Natural killer cell treated with Interleukin-12 subunit alpha and Interleukin-12 subunit beta and Interleukin-15 and Interleukin-18, amount 100 ng/mL, for 72 hours (primary cell): Measurements from ENCODE around the gene METRNL. TPM values are rescaled to one million over a fixed set of nuclear protein-coding genes. Genes with fewer than 3 reads are reported as not detected.
A peak's percentile ranks its signal among the peaks of the same experiment; 100 is the strongest.
"Not testable (repeated sequence)": the region's sequence is repeated elsewhere in the genome, so short reads cannot be mapped to it uniquely, and the experiment has no call there.

Source experiments
- ATAC-seq, 2 donors: fragments of 150-1000 bp; cut with Tn5 transposase in 1 of 2; sonication (Bioruptor Pico), chemical (Tn5 transposase) in 1 of 2; 2 replicates each; pipeline ENCODE4 v1.10.0; 2021
- DNase-seq: peaks from one replicate; pipeline ENCODE4 v3.0.0; 2022; ENCODE audit warnings: low spot score
- H3K27ac Mint-ChIP-seq, 2 donors: 1 replicate in 1 of 2; 2 replicates in 1 of 2; pipeline ENCODE4 v1.8.0; 2022; ENCODE audit warnings: mixed read lengths in 2 of 2, mild to moderate bottlenecking in 1 of 2, moderate library complexity in 1 of 2
- H3K27me3 Mint-ChIP-seq, 2 donors: 1 replicate in 1 of 2; 2 replicates in 1 of 2; pipeline ENCODE4 v1.8.0; 2022; ENCODE audit warnings: mixed read lengths in 2 of 2
- H3K36me3 Mint-ChIP-seq: one replicate; pipeline ENCODE4 v1.8.0; 2022; ENCODE audit warnings: mixed read lengths
- H3K4me1 Mint-ChIP-seq, 2 donors: 1 replicate in 1 of 2; 2 replicates in 1 of 2; pipeline ENCODE4 v1.8.0; 2022; ENCODE audit warnings: low read depth in 2 of 2, mixed read lengths in 2 of 2, mild to moderate bottlenecking in 1 of 2
- H3K4me3 Mint-ChIP-seq: one replicate; pipeline ENCODE4 v1.8.0; 2022; ENCODE audit warnings: mixed read lengths
- H3K9me3 Mint-ChIP-seq: 2 replicates; pipeline ENCODE4 v1.8.0; 2022; ENCODE audit warnings: mixed read lengths
- total RNA-seq, 2 donors: library from RNA; stranded (reverse); gene quantifications; one replicate each; pipeline ENCODE4 v1.2.3, GENCODE V29; 2022

METRNL gene
- total RNA-seq, 2 donors from 2014 or later, result 179 to 208 TPM

DNA sequence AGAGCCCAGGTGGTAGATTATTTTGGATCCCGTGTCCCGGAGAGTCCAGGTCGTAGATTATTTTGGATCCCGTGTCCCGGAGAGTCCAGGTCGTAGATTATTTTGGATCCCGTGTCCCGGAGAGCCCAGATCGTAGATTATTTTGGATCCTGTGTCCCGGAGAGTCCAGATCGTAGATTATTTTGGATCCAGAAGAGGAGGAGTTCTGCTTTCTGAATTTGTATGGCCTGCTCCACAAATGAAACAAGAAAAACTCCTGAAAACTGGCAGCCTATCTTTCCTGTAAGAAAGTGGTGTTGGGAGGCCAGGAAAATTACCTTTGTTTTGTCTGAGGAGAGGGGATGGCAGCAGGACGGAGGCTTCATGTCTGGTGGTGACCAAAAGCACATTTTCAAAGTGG is 42.1 kb downstream of the METRNL start:
- not testable (repeated sequence) for H3K9me3 Mint-ChIP-seq, DNase-seq, ATAC-seq, H3K36me3 Mint-ChIP-seq, H3K4me3 Mint-ChIP-seq
- Mint-ChIP-seq H3K27me3 (peaks cover 39 to 48% of the 10 kb centered on the region in 2 donors), H3K4me1 (peaks cover 37 to 47% of the 10 kb centered on the region in 2 donors), H3K27ac (peak overlapping the region in 1 of 2 donors; percentile 38)

DNA sequence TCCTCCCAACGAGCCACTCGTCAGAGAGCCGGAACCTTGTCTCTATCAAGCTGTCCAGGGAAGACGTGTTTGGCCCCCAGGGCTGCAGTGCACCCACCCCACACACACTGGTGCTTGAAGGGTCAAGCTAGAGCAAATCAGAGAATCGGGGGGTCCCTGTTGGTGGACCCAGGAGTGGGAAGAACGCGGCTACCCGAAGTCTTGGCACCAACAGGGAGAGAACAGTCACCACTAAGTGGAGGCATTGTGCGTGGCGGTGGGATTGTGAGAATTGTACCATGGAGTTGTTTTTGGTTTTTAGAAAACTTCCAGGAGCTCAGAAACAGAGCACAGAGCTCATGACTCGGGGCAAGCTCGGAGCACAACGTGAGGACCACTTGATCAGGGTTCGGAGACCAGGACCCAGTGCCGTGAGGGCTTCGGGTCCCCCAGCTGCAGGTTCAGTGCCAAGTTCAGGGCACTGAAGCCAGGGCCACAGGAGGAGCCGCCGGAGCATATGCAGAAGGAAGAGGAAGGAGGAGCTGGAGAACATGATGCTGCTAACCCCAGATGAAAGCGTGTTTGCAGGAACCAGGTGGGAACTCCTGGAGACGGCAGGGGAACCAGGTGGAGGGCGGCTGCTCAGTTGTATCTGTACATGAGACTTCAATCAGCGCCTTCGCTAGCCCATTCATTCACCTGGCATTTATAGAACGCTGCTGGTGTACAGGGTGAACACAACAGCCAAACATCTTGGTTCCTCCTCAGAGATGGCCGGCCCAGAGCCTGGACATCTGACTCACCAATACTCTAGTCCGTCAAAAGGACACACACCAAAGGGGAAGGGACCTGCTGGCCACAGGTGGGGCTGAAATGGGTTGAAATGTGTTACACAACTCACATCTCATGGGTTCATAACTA is 42.8 kb downstream of the METRNL start:
- DNase-seq, result peak; percentile 35
- H3K27ac Mint-ChIP-seq, result peak overlapping the region; percentile 18 to 38
- H3K4me3 Mint-ChIP-seq, result peak overlapping the region; percentile 12
- no peaks in the 10 kb centered on the region for H3K36me3 Mint-ChIP-seq
- no peak for ATAC-seq
- peaks cover 37 to 47% of the 10 kb centered on the region in 2 donors for H3K4me1 Mint-ChIP-seq
- peaks cover 39 to 48% of the 10 kb centered on the region in 2 donors for H3K27me3 Mint-ChIP-seq
- H3K9me3 Mint-ChIP-seq, result no peaks in the 10 kb centered on the region

DNA sequence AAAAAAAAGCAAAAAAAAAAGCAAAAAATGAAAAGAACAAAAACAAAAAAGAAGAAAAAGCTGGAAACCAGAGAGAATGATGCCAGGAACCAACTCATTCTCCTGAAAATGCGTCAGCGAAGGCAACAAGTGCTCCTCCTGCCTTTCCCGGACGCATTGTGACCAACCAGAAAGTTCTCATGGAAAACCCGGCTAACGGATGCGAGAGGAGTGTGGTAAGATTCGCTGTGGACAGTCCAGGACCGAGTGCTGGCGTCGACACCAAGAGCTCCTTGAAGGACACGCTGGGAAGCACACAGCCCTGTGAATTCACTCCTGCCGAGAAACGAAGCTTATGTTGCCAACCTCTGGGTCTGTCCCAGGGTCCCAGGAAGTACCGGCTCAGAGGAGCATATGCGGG is 43.4 kb downstream of the METRNL start:
- Mint-ChIP-seq H3K9me3 (no peaks in the 10 kb centered on the region), H3K36me3 (no peaks in the 10 kb centered on the region), H3K27me3 (peaks cover 39 to 45% of the 10 kb centered on the region in 2 donors), H3K27ac (peak overlapping the region; percentile 18 to 38), H3K4me1 (peaks cover 37 to 47% of the 10 kb centered on the region in 2 donors), H3K4me3 (no peak overlapping the region)
- DNase-seq (no peak), ATAC-seq (no peak)

DNA sequence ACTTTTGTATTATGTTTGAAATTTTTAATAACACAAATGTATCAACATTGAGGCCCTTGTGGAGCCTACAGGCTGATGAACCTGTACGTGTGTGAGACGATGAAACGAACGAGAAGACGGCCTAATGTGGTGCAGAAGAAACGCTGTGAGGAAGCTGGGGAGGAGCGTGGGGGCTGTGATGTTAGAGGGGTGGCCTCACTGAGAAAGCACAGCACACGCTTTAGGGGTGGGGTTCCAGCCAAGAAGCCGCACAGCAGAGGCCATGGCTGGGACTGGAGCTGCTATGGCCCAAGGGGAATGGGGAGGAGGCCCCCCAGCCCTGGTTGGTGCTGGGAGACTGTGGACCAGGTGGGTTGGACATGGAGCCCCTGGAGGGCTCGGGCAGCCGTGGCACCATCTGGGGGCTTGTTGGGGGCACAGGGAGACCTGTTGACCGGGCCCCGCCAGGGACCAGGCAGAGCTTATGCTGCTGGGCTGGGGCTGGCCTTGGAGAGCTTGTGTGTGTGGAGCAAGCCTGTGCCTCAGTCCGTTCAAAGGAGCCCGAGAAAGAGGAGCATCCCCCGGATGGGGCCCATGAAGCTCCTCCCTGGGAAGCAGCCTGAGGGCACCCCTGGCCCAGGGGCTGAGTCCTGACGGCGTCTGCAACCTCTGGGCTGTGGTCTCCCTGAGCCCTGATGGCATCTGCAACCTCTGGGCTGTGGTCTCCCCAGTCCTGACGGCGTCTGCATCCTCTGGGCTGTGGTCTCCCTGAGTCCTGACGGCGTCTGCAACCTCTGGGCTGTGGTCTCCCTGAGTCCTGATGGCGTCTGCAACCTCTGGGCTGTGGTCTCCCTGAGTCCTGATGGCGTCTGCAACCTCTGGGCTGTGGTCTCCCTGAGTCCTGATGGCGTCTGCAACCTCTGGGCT is 44.7 kb downstream of the METRNL start:
- peak in 1 of 2 donors; percentile 25 for ATAC-seq
- peaks cover 30 to 32% of the 10 kb centered on the region in 2 donors for H3K27me3 Mint-ChIP-seq
- H3K4me3 Mint-ChIP-seq, result peak overlapping the region; percentile 16
- no peaks in the 10 kb centered on the region for H3K9me3 Mint-ChIP-seq
- DNase-seq, result peak; percentile 60
- peak overlapping the region; percentile 37 to 60 for H3K27ac Mint-ChIP-seq
- H3K36me3 Mint-ChIP-seq, result no peaks in the 10 kb centered on the region
- H3K4me1 Mint-ChIP-seq, result peaks cover 37 to 42% of the 10 kb centered on the region in 2 donors

DNA sequence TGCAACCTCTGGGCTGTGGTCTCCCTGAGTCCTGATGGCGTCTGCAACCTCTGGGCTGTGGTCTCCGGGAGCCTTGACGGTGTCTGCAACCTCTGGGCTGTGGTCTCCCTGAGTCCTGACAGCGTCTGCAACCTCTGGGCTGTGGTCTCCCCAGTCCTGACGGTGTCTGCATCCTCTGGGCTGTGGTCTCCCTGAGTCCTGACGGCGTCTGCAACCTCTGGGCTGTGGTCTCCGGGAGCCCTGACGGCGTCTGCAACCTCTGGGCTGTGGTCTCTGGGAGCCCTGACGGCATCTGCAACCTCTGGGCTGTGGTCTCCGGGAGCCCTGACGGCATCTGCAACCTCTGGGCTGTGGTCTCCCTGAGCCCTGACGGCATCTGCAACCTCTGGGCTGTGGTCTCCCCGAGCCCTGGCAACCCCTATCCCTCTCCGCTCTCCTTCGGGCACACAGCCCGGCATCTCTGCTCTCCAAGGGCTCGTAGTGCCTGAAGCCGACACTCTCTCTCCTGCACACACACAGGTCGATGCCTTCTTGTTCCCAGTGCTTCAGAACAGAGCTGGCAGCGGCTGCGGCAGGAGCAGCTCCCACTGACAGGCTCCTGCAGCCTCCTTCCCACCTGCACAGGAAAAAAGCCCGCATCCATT is 45.6 kb downstream of the METRNL start:
- H3K4me3 Mint-ChIP-seq, result peak overlapping the region; percentile 35
- H3K27ac Mint-ChIP-seq, result peak overlapping the region; percentile 65 to 67
- peaks cover 24 to 26% of the 10 kb centered on the region in 2 donors for H3K27me3 Mint-ChIP-seq
- ATAC-seq (peak; percentile 41 to 69), DNase-seq (peak; percentile 65)
- no peaks in the 10 kb centered on the region for H3K9me3 Mint-ChIP-seq
- no peaks in the 10 kb centered on the region for H3K36me3 Mint-ChIP-seq
- peaks cover 30 to 37% of the 10 kb centered on the region in 2 donors for H3K4me1 Mint-ChIP-seq

DNA sequence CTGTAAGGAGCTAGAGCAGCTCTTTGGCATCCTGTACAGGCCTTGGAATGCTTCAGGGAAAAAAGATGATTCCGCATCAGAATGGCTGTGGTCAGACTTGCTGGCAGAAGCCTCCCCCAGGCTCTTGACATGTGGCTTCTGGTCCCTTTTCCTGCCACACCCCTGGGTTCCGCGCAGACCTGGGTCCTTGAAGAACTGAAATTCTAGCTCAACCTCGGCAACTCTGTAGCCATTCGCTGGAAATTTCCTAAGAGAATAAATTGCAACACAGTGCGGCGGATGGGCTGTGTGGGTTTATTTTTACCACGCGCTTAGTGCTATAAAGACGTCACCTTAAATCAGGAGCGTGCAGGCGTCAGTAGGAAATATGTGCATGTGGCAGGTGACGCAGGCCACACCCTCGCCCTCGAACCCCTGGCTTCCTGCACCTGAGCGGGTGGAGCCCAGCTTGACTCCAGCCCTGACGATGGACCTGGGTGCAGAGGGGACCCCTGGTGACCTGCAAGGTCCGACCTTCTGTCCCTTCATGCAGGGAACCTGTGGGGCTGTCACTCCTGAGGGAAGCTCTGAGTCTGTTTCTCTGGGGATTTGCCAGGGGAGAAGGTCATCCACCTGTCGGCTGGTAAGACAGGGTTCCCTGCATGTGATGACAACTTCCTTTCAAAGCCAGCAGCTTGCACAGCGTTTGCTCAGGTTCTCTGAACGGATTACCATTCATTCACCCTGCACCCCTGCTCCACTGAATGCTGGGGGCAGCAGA is 46.3 kb downstream of the METRNL start:
- peak overlapping the region; percentile 35 for H3K4me3 Mint-ChIP-seq

DNA sequence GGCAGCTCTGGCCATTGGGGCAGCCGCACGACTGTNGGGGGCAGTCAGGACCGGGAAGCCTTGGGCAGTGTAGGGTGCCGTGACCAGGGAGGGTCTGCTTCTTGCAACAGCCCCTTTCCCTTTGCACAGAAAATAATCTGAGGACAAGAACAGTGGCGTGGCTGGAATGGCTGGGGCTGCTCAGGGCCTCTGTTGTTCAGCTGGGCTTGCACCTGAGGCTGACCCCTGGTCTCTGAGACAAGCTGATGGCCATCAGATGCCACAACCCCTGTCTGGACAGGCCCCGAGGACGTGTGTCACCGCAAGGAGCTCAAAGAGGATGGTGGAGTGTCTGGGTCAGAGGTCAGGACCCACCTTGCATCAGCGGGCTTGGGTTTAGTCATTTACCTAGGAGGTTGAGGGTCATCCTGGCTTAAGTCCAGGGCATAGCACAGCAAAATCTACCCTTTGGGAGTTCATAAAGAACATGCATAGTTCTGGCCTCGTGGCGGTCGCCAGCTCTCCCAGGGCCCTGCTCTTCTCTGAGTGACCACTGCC is 46.9 kb downstream of the METRNL start:
- Mint-ChIP-seq H3K4me3 (no peak overlapping the region), H3K36me3 (no peaks in the 10 kb centered on the region), H3K4me1 (peaks cover 23 to 31% of the 10 kb centered on the region in 2 donors), H3K9me3 (no peaks in the 10 kb centered on the region), H3K27me3 (peaks cover 15 to 23% of the 10 kb centered on the region in 2 donors), H3K27ac (peak overlapping the region in 1 of 2 donors; percentile 67)
- peak; percentile 46 for DNase-seq
- no peak for ATAC-seq

More for the DNA sequence above, 46.3 kb downstream of the METRNL start:
- H3K4me1 Mint-ChIP-seq, result peaks cover 23 to 31% of the 10 kb centered on the region in 2 donors
- H3K36me3 Mint-ChIP-seq, result no peaks in the 10 kb centered on the region
- DNase-seq, result peak; percentile 66
- peak overlapping the region; percentile 65 to 67 for H3K27ac Mint-ChIP-seq
- peaks cover 17 to 20% of the 10 kb centered on the region in 2 donors for H3K27me3 Mint-ChIP-seq
- peak; percentile 58 to 85 for ATAC-seq
- H3K9me3 Mint-ChIP-seq, result no peaks in the 10 kb centered on the region

DNA sequence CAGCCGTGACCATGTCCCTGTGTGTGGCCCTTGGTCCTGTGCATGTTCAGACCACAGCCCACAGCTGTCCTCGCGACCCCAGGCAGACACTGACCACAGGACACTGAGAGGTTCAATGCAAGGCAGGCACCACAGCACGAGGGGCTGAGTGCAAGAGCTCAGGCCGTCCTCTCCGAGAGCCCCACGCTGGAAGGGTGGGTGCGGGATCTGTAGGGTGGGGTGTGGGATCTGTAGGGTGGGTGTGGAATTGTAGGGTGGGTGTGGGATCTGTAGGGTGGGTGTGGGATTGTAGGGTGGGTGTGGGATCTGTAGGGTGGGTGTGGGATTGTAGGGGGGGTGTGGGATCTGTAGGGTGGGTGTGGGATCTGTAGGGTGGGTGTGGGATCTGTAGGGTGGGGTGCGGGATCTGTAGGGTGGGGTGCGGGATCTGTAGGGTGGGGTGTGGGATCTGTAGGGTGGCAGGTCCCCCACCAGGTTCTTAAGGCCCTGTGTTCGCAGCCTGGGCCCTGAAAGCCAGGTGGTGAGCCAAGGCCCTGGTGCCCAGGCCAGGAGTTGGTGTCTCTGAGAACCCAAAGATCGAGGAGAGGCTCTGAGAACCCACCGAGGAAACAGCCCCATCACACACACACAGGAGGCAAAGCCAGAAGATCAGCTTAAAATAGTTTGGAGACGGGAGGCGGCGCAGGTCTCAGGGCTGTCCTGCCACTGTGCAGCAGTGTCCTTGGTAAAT is 48.2 kb downstream of the METRNL start:
- Mint-ChIP-seq H3K36me3 (no peaks in the 10 kb centered on the region), H3K27me3 (peaks cover 2 to 14% of the 10 kb centered on the region in 2 donors), H3K4me1 (peaks cover 15 to 24% of the 10 kb centered on the region in 2 donors), H3K4me3 (no peak overlapping the region), H3K27ac (no peak overlapping the region), H3K9me3 (no peaks in the 10 kb centered on the region)
- ATAC-seq (no peak), DNase-seq (peak; percentile 39)

DNA sequence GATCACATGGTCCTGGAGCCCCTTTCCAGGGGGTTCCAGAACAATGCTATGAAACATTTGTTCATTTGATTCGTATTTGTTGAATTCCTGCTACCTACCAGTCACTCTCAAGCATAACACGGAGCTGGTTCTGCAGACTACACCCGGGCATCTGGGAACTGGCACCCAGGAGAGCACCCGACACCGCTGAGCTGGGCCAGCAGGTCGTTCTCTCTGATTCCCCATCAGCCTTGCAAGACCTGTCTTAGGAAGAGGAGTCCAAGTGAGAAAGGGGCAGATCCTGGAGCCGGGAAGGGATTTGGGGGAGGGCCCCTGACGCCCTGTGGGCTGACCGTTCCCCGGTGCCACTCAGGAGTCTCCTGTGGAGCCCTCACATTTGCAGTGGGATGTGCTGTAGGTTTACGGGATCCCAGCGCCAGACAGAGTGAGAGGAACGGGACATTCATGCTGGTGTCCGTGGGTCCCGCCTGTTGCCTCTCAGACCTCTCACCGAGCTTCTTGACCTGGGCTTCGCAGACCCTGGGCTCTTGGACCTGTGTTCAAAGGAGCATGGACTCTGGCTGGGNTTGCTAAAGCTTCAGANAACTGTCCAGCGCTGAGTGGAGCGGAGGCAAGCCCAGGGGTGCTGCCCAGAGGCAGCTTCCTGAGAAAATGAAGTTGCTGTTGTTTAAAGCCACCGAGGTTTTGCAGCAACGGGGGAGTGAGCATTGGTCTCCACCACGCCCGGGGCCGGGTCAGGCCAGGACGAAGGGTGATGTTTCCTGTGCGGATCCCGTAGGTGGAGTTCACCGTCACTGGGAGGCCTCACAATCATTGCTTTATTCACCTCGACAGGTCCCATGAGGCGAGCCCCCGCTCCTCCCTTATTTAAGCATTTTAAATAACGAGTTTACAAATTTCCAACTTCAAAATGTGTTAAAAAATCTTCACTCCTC is 49.2 kb downstream of the METRNL start:
- no peaks in the 10 kb centered on the region for H3K9me3 Mint-ChIP-seq
- DNase-seq (peak; percentile 54), ATAC-seq (no peak)
- no peak overlapping the region for H3K4me3 Mint-ChIP-seq
- H3K27me3 Mint-ChIP-seq, result peaks cover 0 to 8% of the 10 kb centered on the region in 2 donors
- no peak overlapping the region for H3K27ac Mint-ChIP-seq
- peaks cover 13 to 22% of the 10 kb centered on the region in 2 donors for H3K4me1 Mint-ChIP-seq
- H3K36me3 Mint-ChIP-seq, result no peaks in the 10 kb centered on the region

DNA sequence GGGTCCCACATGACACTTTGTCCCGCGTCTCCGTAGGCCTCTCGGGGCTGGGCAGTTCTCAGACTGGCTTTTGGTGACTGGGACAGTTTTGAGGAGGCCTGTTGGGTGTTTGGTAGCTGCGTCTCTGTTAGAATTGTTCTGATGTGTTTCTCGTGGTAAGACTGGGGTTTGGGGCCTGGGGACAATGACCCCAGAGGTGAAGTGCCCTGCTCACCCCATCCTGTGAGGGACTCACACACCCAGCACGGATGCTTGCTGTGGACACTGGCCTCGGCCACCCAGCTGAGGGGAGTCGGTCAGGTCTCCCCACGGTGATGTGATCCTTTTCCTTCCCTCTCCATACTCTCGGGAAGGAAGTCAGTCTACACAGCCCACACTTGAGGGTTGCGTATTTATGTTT is 50.3 kb downstream of the METRNL start:
- Mint-ChIP-seq H3K27me3 (peaks cover 0 to 5% of the 10 kb centered on the region in 2 donors), H3K27ac (no peak overlapping the region), H3K4me1 (peaks cover 8 to 18% of the 10 kb centered on the region in 2 donors), H3K36me3 (no peaks in the 10 kb centered on the region), H3K4me3 (no peak overlapping the region), H3K9me3 (no peaks in the 10 kb centered on the region)
- DNase-seq, result no peak
- no peak for ATAC-seq

DNA sequence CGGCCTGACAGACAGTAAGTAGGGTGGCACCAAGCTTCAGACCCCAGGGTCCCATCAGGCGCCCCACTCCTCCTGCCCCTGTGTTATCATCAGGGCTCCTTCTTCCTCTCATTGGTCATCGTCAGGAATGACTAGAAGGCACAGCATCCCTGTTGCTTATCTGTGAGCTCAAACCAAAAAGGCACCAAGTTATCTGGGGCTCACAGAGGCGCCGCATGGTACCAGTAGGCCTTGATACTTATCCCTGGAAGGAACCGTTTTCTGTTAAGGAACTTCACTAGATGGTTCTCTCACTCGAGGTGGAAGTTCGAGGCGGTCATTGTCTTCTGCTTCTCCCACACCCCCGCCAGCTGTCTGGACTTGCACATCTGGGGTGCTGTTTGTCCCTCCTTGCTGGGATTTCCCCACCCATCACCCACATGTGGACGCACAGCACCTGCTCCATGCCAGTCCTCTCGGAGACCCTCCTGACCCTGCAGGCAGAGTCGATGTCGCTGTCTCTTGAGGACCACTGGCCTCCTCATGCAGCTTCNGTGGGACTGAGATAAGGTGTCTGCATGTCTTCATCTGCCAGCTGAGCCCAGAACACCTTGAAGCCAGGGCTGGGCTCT is 52.1 kb downstream of the METRNL start:
- Mint-ChIP-seq H3K4me3 (no peak overlapping the region), H3K36me3 (no peaks in the 10 kb centered on the region), H3K27me3 (peaks cover 0 to 5% of the 10 kb centered on the region in 2 donors), H3K27ac (no peak overlapping the region), H3K9me3 (no peaks in the 10 kb centered on the region), H3K4me1 (peaks cover 0 to 3% of the 10 kb centered on the region in 2 donors)
- ATAC-seq (no peak), DNase-seq (peak; percentile 13)
